ENCODE data around the gene GGT6.

GRCh38 chr17:4560837-4561256, 470 bp upstream of the GGT6 start:
- TF ChIP-seq POLR2A (IDR thresholded peaks at IDR 0.05) (no peak), CTCF (IDR thresholded peaks at IDR 0.05) (no peak)
